Stimulated activated naive CD4-positive, alpha-beta T cell (primary cell): ENCODE data around the gene SLX4.

Source experiments
- DNase-seq, 6 experiments: peaks; one replicate each; lab custom pipeline; 2025; lab: John Stamatoyannopoulos, UW

SLX4 gene

DNA sequence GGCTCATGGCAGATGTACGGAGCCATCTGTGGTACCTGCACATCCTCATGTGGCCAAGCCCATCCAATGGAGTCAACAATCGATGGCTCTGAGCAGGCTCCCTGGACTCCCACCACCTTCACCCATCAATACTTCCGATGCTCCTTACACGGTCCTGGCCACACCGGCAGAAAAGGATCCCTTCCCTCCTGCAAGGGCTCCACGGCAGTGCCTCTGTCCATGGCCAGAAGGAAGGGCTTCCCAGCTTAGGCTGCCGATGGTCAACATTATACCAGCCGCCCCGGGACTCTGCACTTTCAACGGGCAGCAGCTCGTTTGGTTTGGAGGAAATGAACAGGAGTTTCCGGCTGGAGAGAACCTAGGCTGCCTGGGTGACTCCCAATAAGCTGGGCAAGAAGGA lies 13.2 kb downstream of the SLX4 start:
- no peak for DNase-seq

- DNase-seq, result no peak
Observed at GRCh38 chr16:3597676-3598075, 13.7 kb downstream of the SLX4 start.

DNA sequence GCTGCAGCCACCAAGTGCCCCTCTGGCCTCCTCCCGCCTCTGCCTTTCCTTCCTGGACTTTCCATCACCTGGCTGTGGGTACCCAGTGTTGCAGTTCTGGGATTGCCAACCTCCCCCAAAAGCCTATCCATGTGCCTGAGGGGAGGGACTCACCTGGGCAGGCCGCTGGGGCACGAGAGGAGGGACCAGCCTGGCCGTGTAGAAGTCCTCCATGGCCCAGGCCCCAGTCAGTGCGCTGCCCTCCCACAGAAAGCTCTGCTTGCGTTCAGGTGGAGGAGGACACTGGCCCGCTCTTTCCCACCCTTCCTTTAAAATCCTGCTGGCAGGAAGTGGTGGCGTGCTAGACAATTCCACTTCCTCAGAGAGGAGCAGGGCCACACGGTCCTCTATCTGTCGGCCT lies 14.2 kb downstream of the SLX4 start:
- DNase-seq, result no peak

DNA sequence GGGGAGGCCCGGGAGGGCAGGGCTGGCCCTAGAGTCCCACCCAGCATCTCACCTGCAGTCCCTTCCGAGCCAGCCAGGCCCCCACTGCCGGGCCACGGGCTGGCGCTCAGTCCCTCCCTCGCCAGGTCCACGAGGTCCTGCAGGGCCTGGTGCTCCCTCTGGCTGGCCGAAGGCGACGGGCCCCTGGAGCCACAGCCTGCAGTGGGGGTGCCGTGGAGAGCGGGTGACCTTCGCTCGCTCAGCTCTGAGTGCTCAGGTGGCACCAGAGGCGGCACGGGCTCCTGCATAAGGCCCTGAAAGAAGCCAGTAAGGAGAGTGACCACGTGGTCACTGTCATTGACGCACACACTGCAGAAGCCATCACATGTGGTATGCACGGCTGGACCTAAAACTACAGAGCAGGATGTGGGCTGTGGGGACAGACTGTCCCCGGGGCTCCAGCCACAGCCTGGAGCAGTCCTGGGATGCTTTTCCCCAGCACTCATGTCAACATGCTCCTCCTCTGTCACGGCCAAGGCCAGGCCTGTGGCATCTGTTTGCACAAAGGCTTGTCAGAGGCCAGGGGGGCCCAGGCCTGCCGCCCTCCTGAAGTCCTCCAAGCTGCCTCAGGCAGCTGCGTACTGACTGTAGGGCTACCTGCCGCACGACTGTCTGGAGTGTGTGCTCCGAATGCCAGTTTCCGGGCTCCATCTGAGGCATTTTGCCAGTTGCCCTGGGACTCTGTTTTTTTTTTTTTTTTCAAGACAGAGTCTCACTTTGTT lies 15.1 kb downstream of the SLX4 start:
- no peak for DNase-seq

GRCh38 chr16:3595521-3596021 lies 15.8 kb downstream of the SLX4 start:
- no peak for DNase-seq

GRCh38 chr16:3595110-3595486 lies 16.3 kb downstream of the SLX4 start:
- DNase-seq, result no peak

DNA sequence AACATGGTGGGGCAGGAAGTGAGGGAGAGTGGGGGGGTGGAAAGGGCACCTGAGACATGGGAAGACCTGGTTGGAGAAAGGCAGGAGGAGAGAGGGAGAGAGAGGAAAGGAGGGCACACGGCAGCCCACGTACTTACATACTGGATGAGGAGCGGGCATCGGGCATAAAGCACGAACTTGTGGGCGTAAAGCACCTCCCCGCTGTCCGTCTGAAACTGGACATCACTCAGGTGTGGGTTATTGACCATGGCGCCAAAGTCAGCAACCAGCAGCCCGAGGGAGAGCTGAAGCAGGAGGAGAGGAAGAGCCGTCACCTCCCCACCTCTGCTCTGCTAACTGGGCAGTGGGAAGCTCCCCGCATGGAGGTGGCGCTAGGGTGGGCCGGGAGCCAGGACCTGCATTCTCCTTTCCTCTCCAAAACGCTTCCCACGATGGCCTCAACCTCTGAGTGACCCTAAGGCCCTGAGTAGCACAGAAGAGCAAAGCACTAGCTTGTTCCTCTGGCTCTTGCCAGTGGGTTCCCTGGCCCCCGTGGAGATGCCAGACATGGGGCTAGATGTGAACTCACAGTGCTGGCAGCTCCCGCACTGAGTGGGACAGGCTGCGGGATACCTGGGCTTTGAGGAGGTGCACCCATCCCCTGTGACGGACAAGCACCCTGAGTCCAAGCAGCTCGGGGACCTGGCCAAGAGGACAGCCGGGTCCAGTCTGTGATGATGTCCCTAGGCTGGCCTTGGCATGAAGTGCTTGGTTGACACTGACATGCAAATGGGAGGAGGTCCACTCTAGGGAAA lies 16.9 kb downstream of the SLX4 start:
- DNase-seq, result no peak

- DNase-seq, result no peak
Observed at GRCh38 chr16:3592559-3592958, 18.8 kb downstream of the SLX4 start.

DNA sequence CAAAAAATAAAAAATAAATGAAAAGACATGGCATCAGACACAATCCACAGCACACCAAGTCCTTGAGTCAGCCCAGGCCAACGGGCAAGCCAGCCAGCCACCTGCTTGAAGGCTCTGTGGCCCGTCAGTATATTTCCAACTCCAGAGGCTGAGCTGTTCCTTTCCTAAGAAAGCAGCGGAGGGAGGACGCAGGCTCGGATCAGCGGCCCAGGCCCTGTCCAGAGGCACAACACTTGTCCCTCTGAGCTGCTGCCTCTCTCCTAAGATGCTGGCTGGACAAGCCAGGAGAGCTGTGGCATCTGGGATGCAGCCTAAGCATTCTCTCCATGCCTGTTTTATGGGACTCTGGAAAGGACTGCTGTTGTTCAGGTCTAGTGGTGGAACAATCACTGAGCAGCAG lies 19.4 kb downstream of the SLX4 start:
- no peak for DNase-seq

DNA sequence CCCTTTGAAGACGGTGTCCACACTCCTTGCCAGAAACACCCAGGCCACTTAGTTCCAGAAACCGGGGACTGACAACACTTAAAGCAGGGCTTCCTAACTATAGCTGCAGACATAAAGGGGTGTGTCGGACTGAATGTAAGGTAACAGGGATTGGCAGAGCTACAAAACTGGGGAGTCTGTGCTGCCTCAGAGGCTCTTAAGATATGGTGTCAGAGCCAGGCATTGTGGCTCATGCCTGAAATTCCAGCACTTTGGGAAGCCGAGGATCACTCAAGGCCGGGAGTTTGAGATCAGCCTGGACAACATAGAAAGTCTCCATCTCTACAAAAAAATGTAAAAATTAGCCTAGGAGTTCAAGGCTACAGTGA lies 20.0 kb downstream of the SLX4 start:
- no peak for DNase-seq

DNA sequence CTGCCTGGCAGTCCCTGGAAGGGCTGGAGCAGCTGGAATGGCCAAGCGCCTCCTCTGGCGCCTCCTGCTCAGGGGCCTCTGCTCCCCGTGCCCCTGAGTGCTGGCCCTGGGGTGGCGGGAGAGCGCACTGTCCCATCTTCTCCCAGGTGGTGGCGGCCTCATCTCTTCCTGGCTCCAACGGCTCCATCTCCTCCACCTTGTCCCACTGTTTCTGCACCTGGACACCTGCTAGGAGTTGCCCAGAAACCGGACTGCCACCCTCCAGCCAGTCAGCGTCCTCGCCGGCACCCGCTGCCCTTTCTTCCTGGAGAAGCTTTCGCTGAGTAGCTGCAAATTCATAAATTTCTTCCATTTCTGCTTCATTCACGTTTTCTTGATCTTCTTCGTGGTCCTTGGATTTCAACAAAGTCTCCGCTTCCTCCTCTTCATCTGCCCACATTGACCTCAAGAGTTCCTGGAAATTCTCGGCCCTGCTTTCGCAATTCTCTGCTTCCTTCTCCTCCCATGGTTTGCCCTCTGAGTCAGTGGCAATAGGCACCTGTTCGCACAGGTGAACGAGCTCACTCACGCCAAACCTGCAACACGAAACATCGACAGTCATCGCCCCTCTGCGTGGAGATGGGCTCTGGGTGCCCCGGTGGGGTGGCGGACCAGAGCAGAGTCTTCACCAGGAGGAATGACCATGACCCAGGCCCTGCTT lies 20.5 kb downstream of the SLX4 start:
- DNase-seq, result no peak

GRCh38 chr16:3589991-3590701 lies 21.3 kb downstream of the SLX4 start:
- DNase-seq, result no peak

- no peak for DNase-seq
Observed at GRCh38 chr16:3589441-3589921, 21.9 kb downstream of the SLX4 start.

- DNase-seq, result no peak
Observed at GRCh38 chr16:3589001-3589400, 22.4 kb downstream of the SLX4 start.

- DNase-seq, result no peak
Observed at GRCh38 chr16:3587547-3588110, 23.8 kb downstream of the SLX4 start.

- no peak for DNase-seq
Observed at GRCh38 chr16:3584412-3584811, 27.0 kb downstream of the SLX4 start.

- no peak for DNase-seq
Observed at GRCh38 chr16:3583303-3584038, 27.9 kb downstream of the SLX4 start.

- DNase-seq, result no peak
Observed at GRCh38 chr16:3582276-3583165, 28.9 kb downstream of the SLX4 start.

GRCh38 chr16:3581392-3581791 lies 30.0 kb downstream of the SLX4 start:
- DNase-seq, result no peak

- no peak for DNase-seq
Observed at GRCh38 chr16:3580686-3581085, 30.7 kb downstream of the SLX4 start.
